GM21723 (cell line): Measurements from ENCODE around the gene TAF11.
"Not testable (repeated sequence)": the region's sequence is repeated elsewhere in the genome, so short reads cannot be mapped to it uniquely, and the experiment has no call there.

Experiments used
- ATAC-seq: cut with Tn5 transposase; IDR thresholded peaks from one replicate; pipeline ENCODE4 v1.9.1; 2021; ENCODE audit warnings: mild to moderate bottlenecking, moderate library complexity; ENCODE audit not compliant: unreplicated experiment

TAF11 gene

GRCh38 chr6:34867484-34867883 lies 20.4 kb downstream of the TAF11 start:
- no peak for ATAC-seq

GRCh38 chr6:34866509-34866908 lies 21.3 kb downstream of the TAF11 start:
- no peak for ATAC-seq

DNA sequence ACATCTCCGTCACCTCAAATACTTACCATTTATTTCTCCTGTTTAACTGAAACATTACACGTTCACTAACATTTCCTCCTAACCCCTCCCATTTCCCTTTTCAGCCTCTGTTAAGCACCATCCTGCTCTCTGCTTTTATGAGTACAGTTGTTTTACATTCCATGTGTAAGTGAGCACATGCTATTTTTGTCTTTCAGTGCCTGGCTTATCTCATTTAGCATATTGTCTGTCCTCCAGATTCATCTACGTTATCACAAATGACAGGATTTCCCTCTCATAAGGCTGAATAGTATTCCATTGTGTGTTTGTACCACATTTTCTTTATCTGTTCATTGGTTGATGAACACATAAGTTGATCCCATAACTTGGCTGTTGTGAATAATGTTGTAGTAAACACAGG lies 22.7 kb downstream of the TAF11 start:
- ATAC-seq: no peak

DNA sequence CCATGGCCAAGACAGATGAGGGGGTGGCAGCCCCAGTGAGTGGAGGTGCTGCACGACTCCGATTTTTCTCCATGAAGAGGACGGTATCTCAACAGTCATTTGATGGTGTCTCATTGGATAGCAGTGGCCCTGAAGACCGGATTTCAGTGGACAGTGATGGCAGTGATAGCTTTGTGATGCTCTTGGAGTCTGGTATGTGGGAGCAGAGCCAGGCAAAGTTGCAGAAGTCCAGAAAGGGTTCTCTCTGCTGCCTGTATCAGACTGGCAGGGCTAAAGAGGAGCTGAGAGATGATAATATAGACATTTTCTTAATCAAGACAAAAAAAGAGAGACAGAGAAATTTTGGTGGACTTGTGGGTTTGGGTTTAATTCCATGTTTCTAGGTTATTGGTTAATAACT lies 23.8 kb downstream of the TAF11 start:
- no peak for ATAC-seq

GRCh38 chr6:34860776-34861175 lies 27.1 kb downstream of the TAF11 start:
- ATAC-seq: no peak

DNA sequence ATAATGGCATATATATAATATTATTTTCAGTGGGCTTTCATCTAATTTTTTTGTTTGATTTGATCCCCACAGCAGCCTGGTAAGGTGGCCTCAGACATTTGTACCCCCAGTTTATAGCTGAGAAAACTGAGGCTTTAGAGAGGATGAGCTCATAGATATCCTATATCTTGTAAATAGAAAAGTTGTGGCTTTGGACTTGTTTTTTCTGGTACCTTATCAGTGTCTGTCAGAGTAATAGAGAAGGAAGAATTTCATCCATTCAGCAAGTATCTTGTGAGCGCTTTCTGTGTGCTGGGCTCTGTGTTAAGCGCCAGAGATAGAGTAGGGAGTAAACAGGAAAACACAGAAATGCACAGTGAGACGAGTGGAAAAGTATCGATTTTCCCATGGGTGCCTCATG lies 27.9 kb downstream of the TAF11 start:
- ATAC-seq: no peak

GRCh38 chr6:34858681-34859080 lies 29.2 kb downstream of the TAF11 start:
- no peak for ATAC-seq

DNA sequence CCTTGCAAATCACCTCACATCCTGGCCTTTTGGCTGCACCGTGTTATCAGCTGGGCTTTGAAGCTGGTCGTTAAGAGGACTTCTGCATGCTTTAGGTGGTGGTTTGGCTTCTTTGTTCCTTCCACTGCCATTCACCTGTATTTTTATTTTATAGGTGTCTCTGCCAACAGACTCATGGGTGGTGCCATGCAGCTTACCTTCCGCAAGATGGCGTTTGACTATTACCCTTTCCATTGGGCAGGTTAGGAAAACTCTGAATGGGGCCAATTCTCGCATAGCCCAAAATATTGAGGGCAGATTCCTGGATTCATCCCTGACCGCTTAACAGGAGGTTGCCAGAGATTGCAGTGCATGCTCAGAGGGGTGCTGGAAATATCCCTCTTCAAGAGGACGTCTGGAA lies 32.4 kb downstream of the TAF11 start:
- no peak for ATAC-seq

DNA sequence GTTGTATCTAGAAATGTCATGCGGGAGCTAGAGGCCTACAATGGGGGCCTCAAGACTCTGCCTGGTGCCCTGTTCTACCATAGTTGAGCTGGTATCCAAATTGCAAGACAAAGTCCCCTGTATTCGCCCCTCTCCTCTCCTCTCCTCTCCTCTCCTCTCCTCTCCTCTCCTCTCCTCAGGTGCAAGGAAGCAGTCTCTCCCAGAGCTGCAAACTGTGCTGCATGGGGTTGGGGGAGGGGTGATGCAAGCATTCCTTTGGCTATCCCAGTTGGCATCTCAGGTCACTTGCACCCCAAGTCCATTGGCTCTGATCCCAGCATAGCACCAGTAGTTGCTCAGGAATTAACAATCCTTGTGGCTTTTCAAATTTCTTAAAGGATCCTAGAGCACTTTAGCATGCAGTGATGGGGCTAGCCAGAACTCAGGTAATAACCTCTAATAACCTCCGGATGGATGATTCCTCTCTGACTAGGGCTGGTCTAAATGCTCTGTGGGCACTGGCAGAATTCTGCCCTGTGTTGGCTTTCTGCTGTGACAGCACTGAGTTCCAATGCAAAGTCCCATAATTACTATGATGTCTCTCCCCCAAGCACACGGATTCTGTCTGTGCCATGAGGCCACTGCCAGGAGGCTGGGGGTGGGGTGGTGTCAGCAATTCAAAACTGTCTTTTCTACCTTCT lies 35.3 kb downstream of the TAF11 start:
- no peak for ATAC-seq

GRCh38 chr6:34851361-34851760 lies 36.5 kb downstream of the TAF11 start:
- ATAC-seq: no peak

DNA sequence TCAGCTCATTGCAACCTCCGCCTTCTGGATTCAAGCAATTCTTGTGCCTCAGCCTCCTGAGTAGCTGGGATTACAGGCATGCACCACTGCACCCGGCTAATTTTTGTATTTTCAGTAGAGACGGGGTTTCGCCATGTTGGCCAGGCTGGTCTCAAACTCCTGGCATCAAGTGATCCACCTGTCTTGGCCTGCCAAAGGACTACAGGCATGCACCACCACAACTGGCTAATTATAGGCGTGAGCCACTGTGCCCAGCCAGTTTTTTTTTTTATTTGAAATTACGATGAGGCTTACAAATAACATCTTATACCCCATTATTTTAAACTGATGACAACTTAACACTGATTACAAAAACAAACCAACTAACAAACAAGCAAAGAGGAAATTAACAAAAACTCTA lies 38.8 kb downstream of the TAF11 start:
- ATAC-seq: not testable (repeated sequence)

DNA sequence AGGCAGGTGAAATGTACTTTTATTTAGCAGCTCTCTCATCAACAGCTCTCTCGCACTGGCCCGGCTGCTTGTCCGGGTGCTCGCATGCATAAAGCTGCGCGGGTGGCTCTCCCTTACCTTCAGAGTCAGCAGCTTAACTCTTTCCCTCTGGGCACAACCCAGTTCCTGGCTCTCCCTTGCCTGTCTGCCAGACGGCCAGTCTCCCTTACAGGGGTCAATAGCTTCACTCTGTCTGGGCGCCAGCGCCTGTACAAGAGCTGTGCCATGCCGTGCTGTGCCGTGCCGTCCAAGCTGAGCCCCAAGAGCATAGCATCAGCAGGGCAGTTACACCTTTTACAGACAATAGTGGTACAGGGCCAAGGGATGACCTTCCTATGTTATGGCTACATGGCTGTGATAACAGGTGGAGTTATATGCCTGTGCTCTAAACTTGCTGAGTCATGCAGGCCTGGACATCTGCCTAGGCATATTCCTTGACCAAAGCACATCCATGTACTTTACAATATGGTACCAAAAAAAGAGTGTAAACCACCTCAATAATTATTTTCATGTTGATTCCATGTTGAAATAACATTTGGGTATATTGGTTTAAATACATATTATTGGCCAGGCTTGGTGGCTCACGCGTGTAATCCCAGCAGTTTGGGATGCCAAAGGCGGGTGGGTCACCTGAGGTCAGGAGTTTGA lies 48.0 kb downstream of the TAF11 start:
- no peak for ATAC-seq

GRCh38 chr6:34837528-34837927 lies 50.3 kb downstream of the TAF11 start:
- ATAC-seq: no peak

DNA sequence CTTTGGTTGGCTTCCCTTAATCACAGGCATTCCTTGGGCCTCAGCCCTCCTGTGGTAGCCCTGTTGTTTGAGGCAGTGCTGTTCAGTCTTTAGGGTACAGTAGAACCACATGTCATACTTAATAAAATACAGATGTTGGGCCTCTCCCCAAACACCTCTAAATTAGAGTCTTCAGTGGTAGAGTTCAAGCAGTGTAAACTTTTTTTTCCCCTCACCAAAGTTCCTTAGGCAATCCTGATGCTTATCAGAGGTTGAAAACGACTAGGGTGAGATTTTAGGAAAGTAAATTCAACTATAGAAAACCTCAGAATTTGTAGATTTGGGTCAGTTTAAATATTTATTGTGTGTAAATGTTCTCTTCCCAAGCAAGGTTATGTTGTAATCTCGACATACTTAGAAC lies 51.4 kb downstream of the TAF11 start:
- ATAC-seq: no peak

DNA sequence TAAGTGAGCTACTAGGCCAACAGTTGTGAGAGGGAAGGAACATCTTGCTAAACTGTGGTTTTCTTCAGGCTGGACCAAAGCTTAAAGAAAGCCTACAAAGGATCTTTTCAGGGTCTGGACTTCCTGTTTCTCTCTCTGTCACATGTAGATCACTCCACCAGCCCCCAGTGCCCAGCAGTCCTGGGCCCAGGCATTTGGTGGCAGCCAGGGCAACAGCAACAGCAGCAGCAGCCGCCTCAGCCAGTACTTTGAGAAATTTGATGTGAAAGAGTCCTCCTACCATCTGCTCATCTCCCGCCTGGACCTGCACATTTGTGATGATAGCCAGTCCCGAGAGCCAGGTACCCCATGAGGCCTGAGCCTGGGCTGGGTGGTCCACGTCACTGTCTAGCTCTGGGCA lies 51.8 kb downstream of the TAF11 start:
- no peak for ATAC-seq

DNA sequence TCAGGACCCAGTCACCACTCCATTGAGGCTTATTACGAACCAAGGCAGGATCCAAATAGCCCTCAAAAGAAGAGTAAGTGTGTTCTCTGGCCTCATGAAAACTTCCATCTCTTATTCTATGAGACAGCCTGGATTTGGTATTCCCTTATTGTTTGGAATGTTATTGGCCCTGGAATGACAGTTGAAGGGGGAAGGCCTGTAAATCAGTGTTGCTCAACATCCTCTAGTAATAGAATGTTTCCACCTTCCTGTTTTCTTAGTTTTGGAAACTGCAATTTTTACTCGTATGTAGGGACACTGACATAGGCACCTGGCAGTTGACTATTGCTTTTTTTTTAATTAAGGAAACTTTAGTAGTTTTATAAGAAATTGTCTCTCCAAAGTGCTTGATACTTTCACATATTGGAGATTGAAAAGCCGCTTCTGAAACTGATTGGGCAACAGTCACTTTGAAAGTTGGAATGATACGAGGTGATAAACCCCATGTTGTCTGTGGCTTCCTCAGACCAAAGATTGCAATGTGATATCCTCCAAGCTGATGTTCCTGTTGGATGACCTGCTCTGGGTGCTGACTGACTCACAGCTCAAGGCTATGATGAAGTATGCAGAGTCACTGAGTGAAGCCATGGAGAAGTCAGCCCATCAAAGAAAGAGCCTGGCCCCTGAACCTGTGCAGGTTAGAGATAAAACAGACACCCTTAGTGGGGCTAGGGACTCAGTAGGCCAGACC lies 52.9 kb downstream of the TAF11 start:
- ATAC-seq: no peak

DNA sequence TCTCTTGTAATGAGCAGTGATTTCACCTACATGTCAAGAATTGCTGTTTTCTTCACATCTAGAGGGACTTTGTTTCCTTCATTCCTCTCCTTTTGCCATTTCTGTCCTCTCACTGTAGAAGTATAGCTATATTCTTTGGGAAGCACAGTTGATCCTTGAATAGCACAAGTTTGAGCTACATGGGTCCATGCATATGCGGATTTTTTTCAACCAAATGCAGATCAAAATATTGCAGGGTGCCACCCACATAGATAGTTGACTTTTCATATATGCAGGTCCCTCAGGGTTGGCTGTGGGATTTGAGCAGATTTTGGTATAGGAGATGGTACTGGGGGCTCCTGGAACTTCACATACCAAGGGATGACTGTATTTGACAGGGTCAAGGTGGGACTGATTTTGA lies 54.9 kb downstream of the TAF11 start:
- no peak for ATAC-seq

DNA sequence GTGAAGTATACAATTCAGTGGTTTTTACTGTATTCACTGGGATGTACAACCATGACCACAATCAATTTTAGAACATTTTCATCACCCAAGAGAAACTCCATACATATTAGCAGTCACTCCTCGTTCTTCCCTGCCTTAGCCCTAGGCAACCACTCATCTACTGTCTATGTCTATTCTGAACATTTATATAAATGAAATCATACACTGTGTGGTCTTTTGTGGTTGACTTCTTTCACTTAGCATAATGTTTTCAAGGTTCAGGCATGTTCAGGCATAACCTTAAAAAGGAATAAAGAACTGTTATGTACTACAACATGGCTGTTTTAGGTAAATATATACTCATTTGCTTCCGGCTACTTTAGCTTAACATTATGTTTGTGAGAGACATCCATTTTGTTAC lies 58.7 kb downstream of the TAF11 start:
- ATAC-seq: no peak
